LNCaP clone FGC (cell line): ENCODE data around the gene EIF4B.

ENCODE experiments used
- DNase-seq: peaks from one replicate; pipeline ENCODE4 v3.0.0-alpha.2; 2011; ENCODE audit warnings: low read depth
- H3K4me3 ChIP-seq: 2 replicates; pipeline ENCODE4 v1.5.1; 2011; ENCODE audit warnings: mild to moderate bottlenecking, low read depth, low read length, control low read depth
- TF ChIP-seq, protein P1 (sequence below): IDR thresholded peaks from 2 replicates; pipeline ENCODE4 v1.5.1; 2012; ENCODE audit warnings: mild to moderate bottlenecking; ENCODE audit not compliant: control insufficient read depth, insufficient read depth; ENCODE audit errors: extremely low read depth

EIF4B gene

GRCh38 chr12:53055471-53056266 lies 49.4 kb downstream of the EIF4B start:
- H3K4me3 ChIP-seq, result no peak overlapping the region
- TF ChIP-seq, protein P1, sequence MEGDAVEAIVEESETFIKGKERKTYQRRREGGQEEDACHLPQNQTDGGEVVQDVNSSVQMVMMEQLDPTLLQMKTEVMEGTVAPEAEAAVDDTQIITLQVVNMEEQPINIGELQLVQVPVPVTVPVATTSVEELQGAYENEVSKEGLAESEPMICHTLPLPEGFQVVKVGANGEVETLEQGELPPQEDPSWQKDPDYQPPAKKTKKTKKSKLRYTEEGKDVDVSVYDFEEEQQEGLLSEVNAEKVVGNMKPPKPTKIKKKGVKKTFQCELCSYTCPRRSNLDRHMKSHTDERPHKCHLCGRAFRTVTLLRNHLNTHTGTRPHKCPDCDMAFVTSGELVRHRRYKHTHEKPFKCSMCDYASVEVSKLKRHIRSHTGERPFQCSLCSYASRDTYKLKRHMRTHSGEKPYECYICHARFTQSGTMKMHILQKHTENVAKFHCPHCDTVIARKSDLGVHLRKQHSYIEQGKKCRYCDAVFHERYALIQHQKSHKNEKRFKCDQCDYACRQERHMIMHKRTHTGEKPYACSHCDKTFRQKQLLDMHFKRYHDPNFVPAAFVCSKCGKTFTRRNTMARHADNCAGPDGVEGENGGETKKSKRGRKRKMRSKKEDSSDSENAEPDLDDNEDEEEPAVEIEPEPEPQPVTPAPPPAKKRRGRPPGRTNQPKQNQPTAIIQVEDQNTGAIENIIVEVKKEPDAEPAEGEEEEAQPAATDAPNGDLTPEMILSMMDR, result no peak
- DNase-seq, result no peak

- H3K4me3 ChIP-seq, result no peak overlapping the region
- TF ChIP-seq, protein P1, result no peak
- no peak for DNase-seq
These were observed 50.0 kb downstream of the EIF4B start for GRCh38 chr12:53056296-53056695.

DNA sequence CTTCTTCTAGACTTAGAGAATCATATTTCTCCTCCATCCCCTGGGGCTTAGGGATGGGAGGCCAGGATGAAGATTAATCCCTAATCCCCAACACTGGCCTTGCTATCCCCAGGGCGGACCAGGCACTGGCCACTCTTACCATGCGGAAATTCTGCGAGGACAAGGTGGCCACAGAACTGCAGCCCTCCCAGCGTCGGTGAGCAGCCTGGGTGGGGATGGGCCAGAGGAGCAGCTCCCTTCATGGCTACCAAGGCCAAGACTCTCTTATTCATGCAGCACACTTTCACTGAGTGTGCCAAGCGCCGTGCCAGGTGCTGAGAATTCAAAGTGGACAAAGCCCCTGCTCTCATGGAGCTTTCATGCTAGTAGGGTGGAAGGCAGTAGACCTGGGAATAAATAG lies 50.6 kb downstream of the EIF4B start:
- TF ChIP-seq, protein P1, result no peak
- no peak overlapping the region for H3K4me3 ChIP-seq
- no peak for DNase-seq

DNA sequence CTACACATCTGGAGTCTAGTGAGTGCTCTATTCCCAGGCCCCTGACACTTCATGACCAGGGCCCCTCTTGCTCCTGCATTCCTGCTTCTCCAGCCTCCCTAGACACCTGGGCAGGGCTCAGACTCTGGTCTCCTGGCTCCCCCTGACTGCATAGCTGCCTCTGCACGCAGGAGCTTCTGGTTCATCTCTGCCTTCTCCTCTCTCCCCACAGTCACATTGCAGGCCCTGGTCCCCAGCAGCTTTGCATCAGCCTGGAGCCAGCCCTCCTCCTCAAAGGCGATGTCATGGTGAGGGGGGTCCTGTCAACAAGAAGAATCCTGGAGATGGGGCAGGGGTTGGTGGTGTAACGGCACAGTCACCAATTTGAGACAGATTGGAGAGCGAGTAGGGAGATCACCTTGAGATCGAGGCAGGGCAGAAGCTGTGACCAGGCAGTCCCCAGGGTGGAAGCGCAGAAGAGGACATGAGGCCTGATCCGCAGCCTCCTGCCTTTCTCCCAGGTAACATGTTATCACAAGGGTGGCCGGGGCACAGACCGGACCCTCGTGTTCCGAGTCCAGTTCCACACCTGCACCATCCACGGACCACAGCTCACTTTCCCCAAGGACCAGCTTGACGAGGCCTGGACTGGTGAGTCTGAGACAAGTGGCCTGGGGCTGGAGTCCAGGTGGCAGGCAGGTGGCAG lies 51.7 kb downstream of the EIF4B start:
- H3K4me3 ChIP-seq, result no peak overlapping the region
- DNase-seq, result no peak
- TF ChIP-seq, protein P1, result no peak

DNA sequence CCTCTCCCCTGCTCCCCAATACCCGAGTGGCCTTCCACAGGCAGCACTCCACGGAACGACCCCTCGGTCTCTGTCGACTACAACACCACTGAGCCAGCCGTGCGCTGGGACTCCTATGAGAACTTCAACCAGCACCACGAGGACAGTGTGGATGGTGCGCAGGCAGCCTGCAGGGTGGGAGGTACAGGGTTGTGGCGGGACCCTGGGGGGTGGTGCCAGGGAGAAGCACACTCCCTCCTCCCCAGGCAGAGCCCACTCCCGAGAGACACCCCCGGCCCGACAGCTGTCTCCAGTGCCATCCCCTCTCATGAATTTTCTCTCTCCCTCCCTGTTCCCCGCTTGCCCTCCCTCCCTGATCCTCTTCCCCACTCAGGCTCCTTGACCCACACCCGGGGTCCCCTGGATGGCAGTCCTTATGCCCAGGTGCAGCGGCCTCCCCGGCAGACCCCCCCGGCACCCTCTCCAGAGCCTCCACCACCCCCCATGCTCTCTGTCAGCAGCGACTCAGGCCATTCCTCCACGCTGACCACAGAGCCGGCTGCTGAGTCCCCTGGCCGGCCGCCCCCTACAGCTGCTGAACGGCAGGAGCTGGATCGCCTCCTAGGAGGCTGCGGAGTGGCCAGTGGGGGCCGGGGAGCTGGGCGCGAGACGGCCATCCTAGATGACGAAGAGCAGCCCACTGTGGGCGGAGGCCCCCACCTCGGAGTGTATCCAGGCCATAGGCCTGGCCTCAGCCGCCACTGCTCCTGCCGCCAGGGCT lies 52.6 kb downstream of the EIF4B start:
- no peak overlapping the region for H3K4me3 ChIP-seq
- no peak for DNase-seq
- TF ChIP-seq, protein P1, result no peak

- TF ChIP-seq, protein P1, result no peak
- H3K4me3 ChIP-seq, result no peak overlapping the region
- no peak for DNase-seq
These were observed 53.3 kb downstream of the EIF4B start for GRCh38 chr12:53059434-53060063.
